IMR-90 (cell line): ENCODE results near the gene HYAL4. TPM values are rescaled to one million over a fixed set of nuclear protein-coding genes. Genes with fewer than 3 reads are reported as not detected.

ENCODE experiments used
- ATAC-seq: fragments of 200-7000 bp; cut with Tn5 transposase; 2 replicates; pipeline ENCODE4 v1.9.1; 2020; ENCODE audit warnings: low read depth, mild to moderate bottlenecking, moderate library complexity
- BruUV-seq: library from RNA; stranded (reverse); fragments of 400-500 nt; replicated peaks from 2 replicates; lab custom pipeline; 2021; lab: Mats Ljungman, UMichigan
- CTCF ChIA-PET: fragments of 300-600 bp; formaldehyde crosslinking; extraction: SDS; loops from one replicate; lab custom pipeline; 2021; ENCODE audit warnings: antibody characterized with exemption; lab: Yijun Ruan, JAX
- POLR2A ChIA-PET: fragments of 300-600 bp; sonication (Branson Sonifier 250); formaldehyde crosslinking; loops from one replicate; lab custom pipeline; 2022; ENCODE audit warnings: antibody characterized with exemption; ENCODE audit not compliant: unreplicated experiment; lab: Charles Lee
- DNase-seq: peaks from one replicate; pipeline ENCODE4 v3.0.0; 2013
- H2AFZ ChIP-seq: replicated peaks from 2 replicates; pipeline ENCODE3; 2013; ENCODE audit warnings: low read length, mild to moderate bottlenecking; ENCODE audit not compliant: poor library complexity
- H2AK5ac ChIP-seq: 2 replicates; pipeline ENCODE4 v1.6.1; 2013; ENCODE audit warnings: low read depth, low read length, inconsistent platforms
- H2AK9ac ChIP-seq: replicated peaks from 2 replicates; pipeline ENCODE3; 2013; ENCODE audit warnings: mild to moderate bottlenecking, low read depth, low read length, moderate library complexity; ENCODE audit not compliant: poor library complexity
- H2BK120ac ChIP-seq: 2 replicates; pipeline ENCODE4 v1.6.1; 2013; ENCODE audit warnings: low read depth, low read length, inconsistent platforms
- H2BK15ac ChIP-seq: 3 replicates; pipeline ENCODE4 v1.6.1; 2013; ENCODE audit warnings: low read depth, low read length, inconsistent platforms
- H2BK20ac ChIP-seq: 2 replicates; pipeline ENCODE4 v1.6.1; 2013; ENCODE audit warnings: low read depth, mild to moderate bottlenecking, inconsistent platforms, low read length, moderate library complexity
- H2BK5ac ChIP-seq: 2 replicates; pipeline ENCODE4 v1.6.1; 2013; ENCODE audit warnings: mild to moderate bottlenecking, low read depth, low read length, inconsistent platforms; ENCODE audit not compliant: poor library complexity, severe bottlenecking
- H3K14ac ChIP-seq: replicated peaks from 2 replicates; pipeline ENCODE4 v1.6.1; 2013; ENCODE audit warnings: low read depth, low read length, inconsistent platforms
- H3K18ac ChIP-seq: 2 replicates; pipeline ENCODE4 v1.6.1; 2013; ENCODE audit warnings: low read depth, low read length, control low read depth
- H3K23ac ChIP-seq: 2 replicates; pipeline ENCODE4 v1.6.1; 2013; ENCODE audit warnings: low read depth, low read length, inconsistent platforms
- H3K27ac ChIP-seq: 2 replicates; pipeline ENCODE4 v1.5.1; 2013; ENCODE audit warnings: mild to moderate bottlenecking, control low read depth, low read length; ENCODE audit not compliant: insufficient read depth
- H3K27me3 ChIP-seq: 2 replicates; pipeline ENCODE4 v1.6.1; 2013; ENCODE audit warnings: low read length; ENCODE audit not compliant: control insufficient read depth, insufficient read depth
- H3K36me3 ChIP-seq: 2 replicates; pipeline ENCODE4 v1.6.1; 2013; ENCODE audit warnings: low read length, mixed read lengths; ENCODE audit not compliant: control insufficient read depth, insufficient read depth
- H3K4ac ChIP-seq: 2 replicates; pipeline ENCODE4 v1.6.1; 2013; ENCODE audit warnings: low read depth, low read length, inconsistent platforms
- H3K4me1 ChIP-seq: 2 replicates; pipeline ENCODE4 v1.6.1; 2013; ENCODE audit warnings: low read length, mixed read lengths; ENCODE audit not compliant: control insufficient read depth, insufficient read depth
- H3K4me2 ChIP-seq: 2 replicates; pipeline ENCODE4 v1.6.1; 2013; ENCODE audit warnings: low read depth, mild to moderate bottlenecking, control low read depth, low read length, moderate library complexity
- H3K4me3 ChIP-seq: 2 replicates; pipeline ENCODE4 v1.5.1; 2013; ENCODE audit warnings: low read depth, mild to moderate bottlenecking, control low read depth, low read length, moderate library complexity; ENCODE audit not compliant: insufficient read depth
- H3K56ac ChIP-seq: 2 replicates; pipeline ENCODE4 v1.6.1; 2013; ENCODE audit warnings: low read length, inconsistent platforms; ENCODE audit not compliant: insufficient read depth; ENCODE audit errors: extremely low read depth
- H3K79me1 ChIP-seq, 2 experiments: 2 replicates each; pipeline ENCODE4 v1.6.1; 2013; ENCODE audit warnings: low read length in 2 of 2, inconsistent platforms in 1 of 2, low read depth in 1 of 2
- H3K9ac ChIP-seq: 2 replicates; pipeline ENCODE4 v1.6.1; 2013; ENCODE audit warnings: low read depth, low read length, control low read depth
- H3K9me1 ChIP-seq: 2 replicates; pipeline ENCODE4 v1.6.1; 2013; ENCODE audit warnings: low read length, inconsistent platforms; ENCODE audit not compliant: insufficient read depth
- H3K9me3 ChIP-seq: 2 replicates; pipeline ENCODE4 v1.6.1; 2013; ENCODE audit warnings: low read length; ENCODE audit not compliant: control insufficient read depth, insufficient read depth
- H4K20me1 ChIP-seq: 2 replicates; pipeline ENCODE4 v1.6.1; 2013; ENCODE audit warnings: low read length, inconsistent platforms; ENCODE audit not compliant: insufficient read depth
- H4K5ac ChIP-seq: 2 replicates; pipeline ENCODE4 v1.6.1; 2013; ENCODE audit warnings: mild to moderate bottlenecking, low read depth, low read length, control low read depth
- H4K8ac ChIP-seq, 2 experiments: 2 replicates each; pipeline ENCODE4 v1.6.1; 2013; ENCODE audit warnings: low read depth in 2 of 2, low read length in 2 of 2, control low read depth in 1 of 2, inconsistent platforms in 1 of 2
- H4K91ac ChIP-seq: 2 replicates; pipeline ENCODE4 v1.6.1; 2013; ENCODE audit warnings: low read depth, low read length, inconsistent platforms; ENCODE audit not compliant: insufficient read depth
- CEBPB ChIP-seq: IDR thresholded peaks from 2 replicates; pipeline ENCODE4 v1.6.1; 2012; ENCODE audit warnings: low read depth, low read length, improper control_type of control experiment
- CHD1 ChIP-seq: IDR thresholded peaks from 2 replicates; pipeline ENCODE4 v1.6.1; 2012; ENCODE audit warnings: low read depth, low read length, improper control_type of control experiment
- ELK1 ChIP-seq: fragments of 150-350 bp; IDR thresholded peaks from 2 replicates; pipeline ENCODE4 v1.6.1; 2016; ENCODE audit warnings: low read depth, mild to moderate bottlenecking, low read length, moderate library complexity, borderline replicate concordance
- MAZ ChIP-seq: IDR thresholded peaks from 2 replicates; pipeline ENCODE4 v1.6.1; 2012; ENCODE audit warnings: low read depth, mild to moderate bottlenecking, low read length, improper control_type of control experiment, moderate library complexity, borderline replicate concordance
- MXI1 ChIP-seq: IDR thresholded peaks from 2 replicates; pipeline ENCODE4 v1.6.1; 2012; ENCODE audit warnings: low read depth, mild to moderate bottlenecking, low read length, moderate library complexity, borderline replicate concordance
- NFE2L2 ChIP-seq: fragments of 150-350 bp; IDR thresholded peaks from 2 replicates; pipeline ENCODE4 v1.6.1; 2016; ENCODE audit warnings: low read depth, mild to moderate bottlenecking, low read length
- RCOR1 ChIP-seq: IDR thresholded peaks from 2 replicates; pipeline ENCODE4 v1.6.1; 2012; ENCODE audit warnings: mild to moderate bottlenecking, low read length, improper control_type of control experiment; ENCODE audit not compliant: insufficient replicate concordance
- RFX5 ChIP-seq: IDR thresholded peaks from 2 replicates; pipeline ENCODE4 v1.8.0; 2012; ENCODE audit warnings: low read depth, mild to moderate bottlenecking, low read length, moderate library complexity
- USF2 ChIP-seq: fragments of 150-350 bp; IDR thresholded peaks from 2 replicates; pipeline ENCODE4 v1.6.1; 2017; ENCODE audit warnings: mild to moderate bottlenecking, antibody characterized with exemption, low read length, low read depth
- WGBS, 2 experiments: methylation state at CpG; one replicate each; pipeline versions ENCODE4 v1.1.5 to v1.1.7; 2013; ENCODE audit warnings: missing lambda C conversion rate in 2 of 2; ENCODE audit not compliant: insufficient read length in 1 of 2; ENCODE audit errors: extremely low coverage in 2 of 2; 5-methylcytosine and 5-hydroxymethylcytosine counted together
- dilution Hi-C: fragments of 300-500 bp; cut with HindIII; formaldehyde crosslinking; loops from one replicate; pipeline ENCODE4 v1.14.3; 2018; ENCODE audit warnings: low sequenced_read_pairs; ENCODE audit not compliant: unreplicated experiment
- in situ Hi-C: fragments of 300-500 bp; cut with MboI; formaldehyde crosslinking; loops from 3 replicates; pipeline ENCODE4 v1.14.3; 2019; ENCODE audit warnings: low sequenced_read_pairs, inconsistent platforms, mixed read lengths
- intact Hi-C: fragments of 100-400 bp; cut with micrococcal nuclease; formaldehyde crosslinking; loops from 2 replicates; pipeline ENCODE4 v1.10.0; 2022
- polyA plus RNA-seq, 3 experiments: library from polyadenylated mRNA; depleted of rRNA; stranded (reverse); fragments of >200 nt; gene quantifications; 2 replicates each; pipeline ENCODE4 v1.2.3, GENCODE V29; 2012; ENCODE audit warnings: low replicate concordance in 1 of 3
- total RNA-seq: library from RNA; depleted of rRNA; stranded (reverse); fragments of >200 nt; gene quantifications from 2 replicates; pipeline ENCODE4 v1.2.3, GENCODE V29; 2012

Gene HYAL4
- total and polyA plus RNA-seq, 2 of the 4 experiments (the other 2 are of a cell fraction), result not detected

- Histone ChIP-seq H3K79me1 (no peaks in the 10 kb centered on the region), H2BK20ac (no peak overlapping the region), H2BK120ac (no peak overlapping the region), H2AFZ (no peak overlapping the region), H3K14ac (no peak overlapping the region), H3K4ac (no peak overlapping the region), H3K9ac (no peak overlapping the region), H2AK9ac (no peak overlapping the region), H3K27me3 (no peaks in the 10 kb centered on the region), H4K20me1 (no peaks in the 10 kb centered on the region), H3K56ac (no peak overlapping the region), H2BK5ac (no peak overlapping the region), H3K9me1 (no peaks in the 10 kb centered on the region; the same call in 1 of the 2 replicates), H2AK5ac (no peak overlapping the region), H3K4me2 (no peak overlapping the region), H4K91ac (no peak overlapping the region), H3K4me1 (peaks cover 2% of the 10 kb centered on the region; the same call in 1 of the 2 replicates), H3K27ac (no peak overlapping the region), H3K36me3 (no peaks in the 10 kb centered on the region), H3K18ac (no peak overlapping the region), H2BK15ac (no peak overlapping the region), H3K9me3 (no peaks in the 10 kb centered on the region), H4K8ac (no peak overlapping the region), H3K23ac (no peak overlapping the region), H3K4me3 (no peak overlapping the region), H4K5ac (no peak overlapping the region)
- DNase-seq, result no peak
- BruUV-seq, result no TSS peak
- dilution Hi-C loops, result no loop called here
- ChIA-PET CTCF (no interaction called here), POLR2A (no interaction called here)
- no peak for ATAC-seq
- TF ChIP-seq RCOR1, result no peak
- TF ChIP-seq NFE2L2, result no peak
- no peak for TF ChIP-seq RFX5
- no peak for TF ChIP-seq USF2
- TF ChIP-seq MAZ, result no peak
- TF ChIP-seq CHD1, result no peak
- TF ChIP-seq MXI1, result no peak
- TF ChIP-seq ELK1, result no peak
- no peak for TF ChIP-seq CEBPB
- in situ Hi-C loops, result no loop called here
- intact Hi-C loops, result no loop called here
- no CpG with 5 or more reads among the region's 1 CpG for WGBS, 2 experiments
These were observed 42.7 kb upstream of the HYAL4 start for GRCh38 chr7:123802249-123802648.
